GM19025 (cell line): ENCODE measurements around the gene MPL.
"Not testable (repeated sequence)": the region's sequence is repeated elsewhere in the genome, so short reads cannot be mapped to it uniquely, and the experiment has no call there.

Source experiments
- ATAC-seq: cut with Tn5 transposase; IDR thresholded peaks from one replicate; pipeline ENCODE4 v1.9.1; 2021; ENCODE audit warnings: mild to moderate bottlenecking, low read depth, moderate library complexity; ENCODE audit not compliant: unreplicated experiment

The MPL gene

GRCh38 chr1:43369779-43370178 lies 32.2 kb downstream of the MPL start:
- not testable (repeated sequence) for ATAC-seq

GRCh38 chr1:43370564-43370963 lies 32.9 kb downstream of the MPL start:
- ATAC-seq, result no peak

DNA sequence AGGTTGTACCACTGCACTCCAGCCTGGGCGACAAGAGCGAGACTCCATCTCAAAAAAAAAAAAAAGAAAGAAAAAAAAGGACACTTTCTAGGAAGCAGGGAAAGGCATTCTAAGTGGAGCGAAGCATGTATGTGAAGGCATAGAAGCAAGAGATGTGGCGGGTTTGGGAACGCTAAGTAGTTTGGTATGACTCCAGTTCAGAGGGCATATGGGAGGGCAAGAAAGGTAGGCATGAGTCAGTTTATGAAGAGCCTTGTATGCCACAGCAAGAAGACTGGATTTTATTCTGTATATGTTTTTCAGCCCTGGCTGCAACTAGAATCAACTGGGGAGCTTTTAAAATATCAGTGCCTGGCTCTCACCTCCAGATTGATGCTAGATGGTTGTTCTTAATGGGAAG lies 34.6 kb downstream of the MPL start:
- no peak for ATAC-seq

- ATAC-seq, result no peak
Observed at GRCh38 chr1:43373066-43373940, 35.7 kb downstream of the MPL start.

DNA sequence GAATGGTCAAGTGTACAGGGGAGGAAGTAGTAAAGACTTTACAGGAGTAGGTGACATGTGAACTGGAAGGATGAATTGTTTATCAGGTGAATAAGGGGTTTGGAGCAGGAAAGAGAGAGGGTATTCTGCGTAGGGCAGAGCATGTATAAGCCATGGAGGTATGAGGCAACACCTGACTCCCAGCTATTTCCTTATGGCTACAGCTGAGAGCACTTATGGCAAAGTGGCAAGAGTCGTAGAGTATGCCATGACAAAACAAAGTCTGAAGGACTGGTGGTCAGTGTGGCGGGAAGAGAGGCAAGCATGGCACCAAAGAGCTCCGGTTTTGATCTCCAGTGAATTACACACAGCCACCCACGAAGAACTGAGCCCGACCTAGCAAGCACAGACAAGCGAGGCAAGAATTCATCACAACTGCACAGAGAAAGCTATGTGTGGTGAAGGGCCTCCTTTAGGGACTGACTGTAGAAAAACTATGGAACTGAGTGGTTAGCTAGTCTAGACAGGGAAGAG lies 39.2 kb downstream of the MPL start:
- no peak for ATAC-seq

DNA sequence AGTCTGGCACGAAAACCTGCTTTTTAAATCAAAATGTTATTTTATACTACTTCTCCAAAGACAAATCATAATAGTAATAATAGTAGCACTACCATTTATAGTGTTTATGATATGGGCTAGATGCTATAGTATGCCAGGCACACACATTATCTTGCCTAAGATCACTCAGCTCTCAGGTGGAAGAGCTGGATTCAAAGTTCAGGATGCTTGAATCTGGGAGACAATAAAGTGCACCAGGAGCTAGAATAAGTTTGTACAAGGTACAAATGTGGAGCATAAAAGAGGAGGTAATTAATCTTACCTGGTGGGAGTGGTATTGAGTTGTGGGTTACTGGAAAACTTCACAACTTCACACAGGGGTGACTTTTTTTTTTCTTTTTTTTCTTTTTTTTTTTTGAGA lies 40.2 kb downstream of the MPL start:
- no peak for ATAC-seq

- ATAC-seq, result no peak
Observed at GRCh38 chr1:43379476-43379875, 41.9 kb downstream of the MPL start.

GRCh38 chr1:43381612-43382011 lies 44.0 kb downstream of the MPL start:
- ATAC-seq, result no peak

- no peak for ATAC-seq
Observed at GRCh38 chr1:43382027-43382779, 44.6 kb downstream of the MPL start.

DNA sequence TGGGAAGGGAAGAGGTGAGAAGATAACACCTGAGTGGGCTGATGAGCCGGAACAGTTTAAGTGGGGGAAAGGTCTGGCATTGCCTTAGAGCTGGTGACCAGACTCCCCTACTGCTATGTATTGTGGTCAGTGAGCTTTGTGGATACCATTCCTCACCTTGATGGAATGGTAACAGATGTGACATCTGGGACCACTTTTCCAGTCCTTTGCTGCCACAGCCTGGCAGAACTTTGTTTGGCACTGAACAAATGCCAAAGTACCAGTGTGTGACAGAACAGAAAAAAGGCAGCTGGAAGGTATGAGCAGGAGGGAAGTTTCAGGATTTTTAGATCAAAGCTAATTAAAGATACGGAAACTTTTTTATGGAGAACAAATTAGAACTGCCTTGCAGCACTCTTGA lies 45.8 kb downstream of the MPL start:
- no peak for ATAC-seq

GRCh38 chr1:43386676-43387075 lies 49.1 kb downstream of the MPL start:
- ATAC-seq, result no peak

GRCh38 chr1:43387976-43388599 lies 50.5 kb downstream of the MPL start:
- ATAC-seq, result no peak

- no peak for ATAC-seq
Observed at GRCh38 chr1:43388613-43389012, 51.0 kb downstream of the MPL start.

DNA sequence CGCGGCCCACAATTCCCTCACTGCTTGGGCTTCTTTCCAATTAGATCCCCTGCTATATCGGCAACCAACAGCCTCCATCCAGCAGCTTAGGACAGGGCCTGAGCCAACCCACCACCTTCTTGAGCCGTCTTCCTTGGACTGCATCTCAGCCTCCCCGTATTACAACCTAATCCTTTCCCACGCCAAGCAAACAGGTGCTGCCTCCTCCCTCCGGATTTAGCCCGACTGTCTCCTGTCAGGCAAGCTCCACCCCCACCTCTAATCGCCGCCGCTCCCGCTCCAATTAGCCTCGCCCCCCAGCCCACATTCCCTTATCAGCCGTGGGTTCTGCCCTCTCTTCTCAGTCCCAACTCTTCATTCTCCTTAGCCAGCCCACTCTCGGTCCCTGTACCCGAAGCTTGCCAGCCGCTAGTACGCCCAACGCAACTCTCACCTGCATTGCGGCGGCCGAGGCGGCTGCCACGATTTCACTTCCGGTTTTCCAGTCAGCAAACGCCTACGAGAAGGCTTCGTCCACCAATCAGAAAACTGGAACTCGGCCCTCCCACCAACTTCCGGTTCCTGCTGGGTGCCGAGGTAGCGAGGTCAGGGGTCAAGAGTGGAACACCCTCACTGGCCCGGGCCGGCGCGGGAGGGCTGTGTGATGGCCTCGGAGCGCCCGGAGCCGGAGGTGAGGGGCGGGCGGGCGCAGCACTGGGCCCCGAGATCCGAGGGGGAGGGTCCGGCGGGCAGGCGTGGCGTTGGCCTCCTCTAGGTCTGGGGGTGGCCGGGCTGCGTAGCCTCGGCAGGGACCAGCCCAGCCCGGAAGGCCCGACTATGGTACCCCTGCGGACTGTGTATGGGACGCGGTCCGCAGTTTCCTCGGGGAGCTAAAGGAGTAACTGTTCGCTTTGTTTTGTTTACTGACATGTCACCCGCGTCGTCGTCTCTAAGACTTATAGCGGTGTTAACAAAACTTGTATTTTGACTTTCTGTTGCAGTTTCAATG lies 52.0 kb downstream of the MPL start, which contains the start of the genes MED8 and SZT2:
MED8 (minus strand) TSS at position 475 of the 988 bp plus-strand sequence; CDS start at position 439, 36 bp downstream.
SZT2 (plus strand) TSS at position 574 of the 988 bp plus-strand sequence; CDS start at position 644, 70 bp downstream.
- peak; percentile 95 for ATAC-seq

DNA sequence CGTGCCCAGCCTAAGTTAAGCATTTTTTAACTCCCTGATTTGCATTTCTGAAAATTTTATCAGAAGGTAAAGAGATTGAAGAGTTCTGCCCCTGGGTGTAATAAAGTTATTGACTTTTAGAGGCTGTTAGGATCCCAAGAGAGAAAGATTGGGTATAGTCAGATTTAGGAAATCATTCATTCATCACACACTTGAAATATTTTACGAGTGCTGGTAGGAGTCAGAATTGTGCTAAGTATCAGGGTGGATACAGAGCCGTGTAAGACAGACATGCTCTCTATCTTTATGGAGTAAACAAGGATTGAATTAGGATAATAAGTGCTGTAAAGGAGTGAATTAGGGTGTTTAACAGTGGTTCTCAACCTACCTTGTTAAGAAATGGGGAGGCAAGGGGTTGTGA lies 55.1 kb downstream of the MPL start:
- no peak for ATAC-seq

GRCh38 chr1:43395523-43395922 lies 57.9 kb downstream of the MPL start:
- ATAC-seq, result no peak

DNA sequence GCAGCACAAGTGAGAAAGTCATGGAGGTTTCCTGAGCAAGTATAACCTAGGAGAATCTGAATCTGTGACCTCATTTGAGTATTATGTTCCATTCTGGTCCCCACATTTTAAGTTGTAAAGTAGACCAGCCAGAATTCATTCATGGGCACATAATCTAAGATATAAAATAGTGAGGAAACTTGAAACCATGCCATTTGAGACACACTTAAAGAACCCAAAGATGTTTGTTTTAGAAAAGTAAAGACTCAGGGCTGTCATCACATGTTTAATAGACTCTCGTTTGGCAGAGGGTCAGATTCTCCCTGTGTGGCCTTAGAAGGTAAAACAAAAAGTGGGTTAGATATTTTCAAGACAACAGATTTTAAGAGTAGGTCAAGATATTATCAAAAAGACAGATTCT lies 58.4 kb downstream of the MPL start:
- no peak for ATAC-seq

DNA sequence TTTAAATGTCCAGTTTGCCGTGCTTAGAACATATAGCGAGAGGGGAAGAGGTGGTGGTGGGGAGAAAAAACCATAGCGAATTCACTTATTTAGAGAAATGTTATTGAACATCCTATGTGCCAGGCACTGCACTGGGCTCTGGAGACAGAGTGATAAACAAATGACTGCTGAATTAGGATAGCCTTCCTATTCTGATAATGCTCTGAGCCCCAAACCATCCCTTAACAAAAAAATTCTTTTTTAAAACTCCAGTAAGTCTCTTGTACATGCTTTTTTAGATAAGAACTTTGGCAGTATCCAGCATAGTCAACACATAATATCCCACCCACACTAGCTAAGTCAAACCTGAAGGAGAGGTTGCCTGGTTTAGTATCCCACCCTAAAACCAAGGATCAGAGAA lies 60.6 kb downstream of the MPL start:
- no peak for ATAC-seq

DNA sequence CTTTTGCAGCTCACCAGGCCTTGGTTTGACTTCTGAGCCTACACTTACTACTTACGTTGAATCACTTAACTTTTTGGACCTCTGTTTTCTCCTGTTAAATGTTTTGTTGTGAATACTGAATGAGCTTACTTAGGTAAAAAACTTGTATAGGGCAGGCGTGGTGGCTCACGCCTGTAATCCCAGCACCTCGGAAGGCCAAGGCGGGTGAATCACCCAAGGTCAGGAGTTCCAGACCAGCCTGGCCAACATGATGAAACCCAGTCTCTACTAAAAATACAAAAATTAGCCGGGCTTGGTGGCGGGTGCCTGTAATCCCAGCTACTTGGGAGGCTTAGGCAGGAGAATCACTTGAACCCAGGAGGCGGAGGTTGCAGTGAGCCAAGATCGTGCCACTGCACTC lies 62.8 kb downstream of the MPL start:
- not testable (repeated sequence) for ATAC-seq
